HepG2 (cell line): ENCODE data around the gene ZBTB7B. TPM values are rescaled to one million over a fixed set of nuclear protein-coding genes. Genes with fewer than 3 reads are reported as not detected.

Experiments
- BRF2 ChIP-seq: sonication (generic); formaldehyde crosslinking; IDR thresholded peaks from 2 replicates; pipeline ENCODE4 v1.8.1; 2022; ENCODE audit warnings: mild to moderate bottlenecking, missing genetic modification reagents
- KAT7 ChIP-seq: IDR thresholded peaks from 2 replicates; pipeline ENCODE4 v1.6.1; 2018; ENCODE audit warnings: borderline replicate concordance, missing compliant biosample characterization
- KLF15 ChIP-seq: sonication (generic); formaldehyde crosslinking; IDR thresholded peaks from 2 replicates; pipeline ENCODE4 v1.8.1; 2023; ENCODE audit warnings: borderline replicate concordance, mild to moderate bottlenecking, inconsistent platforms, missing genetic modification reagents, mixed read lengths
- MTERF4 ChIP-seq: sonication (generic); formaldehyde crosslinking; IDR thresholded peaks from 2 replicates; pipeline ENCODE4 v1.8.0; 2023; ENCODE audit warnings: mild to moderate bottlenecking, missing genetic modification reagents
- NFATC3 ChIP-seq: sonication (generic); formaldehyde crosslinking; IDR thresholded peaks from 2 replicates; pipeline ENCODE4 v1.5.1; 2020; ENCODE audit warnings: mild to moderate bottlenecking, missing genetic modification reagents
- NFE2L2 ChIP-seq: fragments of 150-350 bp; IDR thresholded peaks from 2 replicates; pipeline ENCODE4 v1.6.1; 2014; ENCODE audit warnings: low read length
- TBX2 ChIP-seq: sonication (generic); formaldehyde crosslinking; IDR thresholded peaks from 2 replicates; pipeline ENCODE4 v1.5.0; 2020; ENCODE audit warnings: missing genetic modification reagents, mild to moderate bottlenecking, borderline replicate concordance
- XRCC5 ChIP-seq: fragments of 200-400 bp; formaldehyde crosslinking; optimal IDR thresholded peaks from 2 replicates; pipeline ENCODE3; 2017; ENCODE audit warnings: mild to moderate bottlenecking, low read length
- ZFP37 ChIP-seq: sonication (generic); formaldehyde crosslinking; IDR thresholded peaks from 2 replicates; pipeline ENCODE4 v1.4.0; 2020; ENCODE audit warnings: missing genetic modification reagents, borderline replicate concordance
- ZNF264 ChIP-seq: sonication (generic); formaldehyde crosslinking; IDR thresholded peaks from 2 replicates; pipeline ENCODE4 v1.4.0; 2020; ENCODE audit warnings: missing genetic modification reagents
- ZNF432 ChIP-seq: sonication (generic); formaldehyde crosslinking; IDR thresholded peaks from 2 replicates; pipeline ENCODE4 v1.5.0; 2020; ENCODE audit warnings: missing genetic modification reagents, mild to moderate bottlenecking, borderline replicate concordance
- ZNF567 ChIP-seq: sonication (generic); formaldehyde crosslinking; IDR thresholded peaks from 2 replicates; pipeline ENCODE4 v1.8.1; 2023; ENCODE audit warnings: mild to moderate bottlenecking, missing genetic modification reagents, borderline replicate concordance
- polyA plus RNA-seq, 8 experiments: library from polyadenylated mRNA; depleted of rRNA in 3 of 8; stranded (reverse) in 7 of 8; unstranded in 1 of 8; fragments of >200 nt; fragmentation: Illumina TruSeq in 4 of 8; extraction: Trizol in 4 of 8; gene quantifications; 2 replicates each; pipeline versions ENCODE4 v1.2.1 to v1.2.3, GENCODE V29; 2011 to 2016; ENCODE audit warnings: low read depth in 4 of 8, missing spikeins in 1 of 8, mixed read lengths in 1 of 8; ENCODE audit not compliant: insufficient read depth in 1 of 8
- total RNA-seq, 5 experiments: library from RNA; depleted of rRNA; stranded (reverse); fragments of >200 nt; fragmentation: Illumina TruSeq; extraction: Trizol; gene quantifications; 2 replicates each; pipeline ENCODE4 v1.2.3, GENCODE V29; 2016; ENCODE audit warnings: low read depth in 1 of 5
- TF ChIP-seq, protein P1 (sequence below): IDR thresholded peaks from 2 replicates; pipeline ENCODE4 v1.6.1; 2016; ENCODE audit warnings: mild to moderate bottlenecking, missing biosample characterization, missing genetic modification reagents
- TF ChIP-seq, protein P2 (sequence below): sonication (generic); formaldehyde crosslinking; IDR thresholded peaks from 2 replicates; pipeline ENCODE4 v1.5.1; 2020; ENCODE audit warnings: mild to moderate bottlenecking, moderate library complexity, missing genetic modification reagents
- TF ChIP-seq, protein P3 (sequence below): fragments of 450-650 bp; IDR thresholded peaks from 2 replicates; pipeline ENCODE4 v1.6.1; 2017; ENCODE audit warnings: mild to moderate bottlenecking
- TF ChIP-seq, protein P4 (sequence below): sonication (generic); formaldehyde crosslinking; IDR thresholded peaks from 2 replicates; pipeline ENCODE4 v1.4.0; 2020; ENCODE audit warnings: missing genetic modification reagents

Gene ZBTB7B
- total and polyA plus RNA-seq, 2 of the 13 experiments (the other 11 are each of a cell fraction or from before 2014, with no cell fraction given), result 15.5 to 17.5 TPM

- 0 out of 2 replicates have a peak, but pooled peaks have one; percentile 41 for TF ChIP-seq MTERF4 (CRISPR knock-in tag)
- TF ChIP-seq KAT7 (CRISPR knock-in tag), result peak; percentile 40; the same call in 1 of the 2 replicates
- no peak for TF ChIP-seq ZFP37 (CRISPR knock-in tag)
- TF ChIP-seq, protein P1, sequence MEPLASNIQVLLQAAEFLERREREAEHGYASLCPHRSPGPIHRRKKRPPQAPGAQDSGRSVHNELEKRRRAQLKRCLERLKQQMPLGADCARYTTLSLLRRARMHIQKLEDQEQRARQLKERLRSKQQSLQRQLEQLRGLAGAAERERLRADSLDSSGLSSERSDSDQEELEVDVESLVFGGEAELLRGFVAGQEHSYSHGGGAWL (CRISPR knock-in tag), result no peak
- peak; percentile 74; the same call in 1 of the 2 replicates for TF ChIP-seq ZNF264 (CRISPR knock-in tag)
- TF ChIP-seq, protein P2, sequence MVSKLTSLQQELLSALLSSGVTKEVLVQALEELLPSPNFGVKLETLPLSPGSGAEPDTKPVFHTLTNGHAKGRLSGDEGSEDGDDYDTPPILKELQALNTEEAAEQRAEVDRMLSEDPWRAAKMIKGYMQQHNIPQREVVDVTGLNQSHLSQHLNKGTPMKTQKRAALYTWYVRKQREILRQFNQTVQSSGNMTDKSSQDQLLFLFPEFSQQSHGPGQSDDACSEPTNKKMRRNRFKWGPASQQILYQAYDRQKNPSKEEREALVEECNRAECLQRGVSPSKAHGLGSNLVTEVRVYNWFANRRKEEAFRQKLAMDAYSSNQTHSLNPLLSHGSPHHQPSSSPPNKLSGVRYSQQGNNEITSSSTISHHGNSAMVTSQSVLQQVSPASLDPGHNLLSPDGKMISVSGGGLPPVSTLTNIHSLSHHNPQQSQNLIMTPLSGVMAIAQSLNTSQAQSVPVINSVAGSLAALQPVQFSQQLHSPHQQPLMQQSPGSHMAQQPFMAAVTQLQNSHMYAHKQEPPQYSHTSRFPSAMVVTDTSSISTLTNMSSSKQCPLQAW, result no peak
- TF ChIP-seq KLF15 (CRISPR knock-in tag), result no peak
- TF ChIP-seq XRCC5, result peak; percentile 46
- TF ChIP-seq, protein P3, sequence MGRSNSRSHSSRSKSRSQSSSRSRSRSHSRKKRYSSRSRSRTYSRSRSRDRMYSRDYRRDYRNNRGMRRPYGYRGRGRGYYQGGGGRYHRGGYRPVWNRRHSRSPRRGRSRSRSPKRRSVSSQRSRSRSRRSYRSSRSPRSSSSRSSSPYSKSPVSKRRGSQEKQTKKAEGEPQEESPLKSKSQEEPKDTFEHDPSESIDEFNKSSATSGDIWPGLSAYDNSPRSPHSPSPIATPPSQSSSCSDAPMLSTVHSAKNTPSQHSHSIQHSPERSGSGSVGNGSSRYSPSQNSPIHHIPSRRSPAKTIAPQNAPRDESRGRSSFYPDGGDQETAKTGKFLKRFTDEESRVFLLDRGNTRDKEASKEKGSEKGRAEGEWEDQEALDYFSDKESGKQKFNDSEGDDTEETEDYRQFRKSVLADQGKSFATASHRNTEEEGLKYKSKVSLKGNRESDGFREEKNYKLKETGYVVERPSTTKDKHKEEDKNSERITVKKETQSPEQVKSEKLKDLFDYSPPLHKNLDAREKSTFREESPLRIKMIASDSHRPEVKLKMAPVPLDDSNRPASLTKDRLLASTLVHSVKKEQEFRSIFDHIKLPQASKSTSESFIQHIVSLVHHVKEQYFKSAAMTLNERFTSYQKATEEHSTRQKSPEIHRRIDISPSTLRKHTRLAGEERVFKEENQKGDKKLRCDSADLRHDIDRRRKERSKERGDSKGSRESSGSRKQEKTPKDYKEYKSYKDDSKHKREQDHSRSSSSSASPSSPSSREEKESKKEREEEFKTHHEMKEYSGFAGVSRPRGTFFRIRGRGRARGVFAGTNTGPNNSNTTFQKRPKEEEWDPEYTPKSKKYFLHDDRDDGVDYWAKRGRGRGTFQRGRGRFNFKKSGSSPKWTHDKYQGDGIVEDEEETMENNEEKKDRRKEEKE, result no peak
- no peak for TF ChIP-seq ZNF432 (CRISPR knock-in tag)
- TF ChIP-seq ZNF567 (CRISPR knock-in tag), result peak; percentile 58; the same call in 1 of the 2 replicates
- TF ChIP-seq, protein P4, sequence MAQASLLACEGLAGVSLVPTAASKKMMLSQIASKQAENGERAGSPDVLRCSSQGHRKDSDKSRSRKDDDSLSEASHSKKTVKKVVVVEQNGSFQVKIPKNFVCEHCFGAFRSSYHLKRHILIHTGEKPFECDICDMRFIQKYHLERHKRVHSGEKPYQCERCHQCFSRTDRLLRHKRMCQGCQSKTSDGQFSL (CRISPR knock-in tag), result peak; percentile 64; the same call in 1 of the 2 replicates
- TF ChIP-seq BRF2 (CRISPR knock-in tag), result peak; percentile 85; the same call in 1 of the 2 replicates
- no peak for TF ChIP-seq NFE2L2
- peak; percentile 82 for TF ChIP-seq TBX2 (CRISPR knock-in tag)
- TF ChIP-seq NFATC3 (CRISPR knock-in tag), result no peak
Observed at GRCh38 chr1:154961207-154962155, 41.1 kb upstream of the ZBTB7B start, which contains the start of gene PYGO2 (continued).
